CD8-positive, alpha-beta memory T cell (primary cell): ENCODE results near the gene CCDC182. TPM values are rescaled to one million over a fixed set of nuclear protein-coding genes. Genes with fewer than 3 reads are reported as not detected.

Experiments used
- CTCF ChIA-PET: fragments of 350-600 bp; sonication (Branson Sonifier 250); formaldehyde crosslinking; loops from one replicate; lab custom pipeline; 2021; ENCODE audit warnings: antibody characterized with exemption; lab: Charles Lee
- POLR2A ChIA-PET: fragments of 350-600 bp; sonication (Branson Sonifier 250); formaldehyde crosslinking; loops from one replicate; lab custom pipeline; 2021; ENCODE audit warnings: antibody characterized with exemption; lab: Charles Lee
- DNase-seq, 5 donors: peaks; one replicate each; pipeline versions ENCODE4 v3.0.0 to v3.0.0-alpha.2; 2020 to 2022; ENCODE audit warnings: mixed read lengths in 1 of 5
- H3K27ac ChIP-seq: one replicate; pipeline ENCODE4 v1.7.0; 2013; ENCODE audit warnings: low read depth, mild to moderate bottlenecking, low read length, moderate library complexity
- H3K27me3 ChIP-seq: 2 replicates; pipeline ENCODE4 v1.7.0; 2013; ENCODE audit warnings: low read length, mild to moderate bottlenecking; ENCODE audit not compliant: insufficient read depth, poor library complexity, severe bottlenecking
- H3K36me3 ChIP-seq: 2 replicates; pipeline ENCODE4 v1.7.0; 2013; ENCODE audit warnings: mild to moderate bottlenecking, low read length, moderate library complexity; ENCODE audit not compliant: insufficient read depth
- H3K4me1 ChIP-seq: 2 replicates; pipeline ENCODE4 v1.7.0; 2013; ENCODE audit warnings: mild to moderate bottlenecking, low read length, moderate library complexity; ENCODE audit not compliant: insufficient read depth
- H3K4me3 ChIP-seq: 2 replicates; pipeline ENCODE4 v1.7.0; 2013; ENCODE audit warnings: mild to moderate bottlenecking, low read length
- H3K9me3 ChIP-seq: 2 replicates; pipeline ENCODE4 v1.7.0; 2013; ENCODE audit warnings: mild to moderate bottlenecking, low read length
- H3K27ac Mint-ChIP-seq, 8 donors: one replicate each; pipeline ENCODE4 v1.8.0; 2020 to 2021; ENCODE audit warnings: mixed read lengths in 8 of 8, mild to moderate bottlenecking in 6 of 8, inconsistent platforms in 3 of 8, moderate library complexity in 3 of 8
- H3K27me3 Mint-ChIP-seq, 2 donors: one replicate each; pipeline ENCODE4 v1.8.0; 2020 to 2021; ENCODE audit warnings: mixed read lengths in 2 of 2, mild to moderate bottlenecking in 1 of 2, moderate library complexity in 1 of 2
- H3K36me3 Mint-ChIP-seq, 3 donors: one replicate each; pipeline ENCODE4 v1.8.0; 2020 to 2021; ENCODE audit warnings: mixed read lengths in 3 of 3, inconsistent platforms in 1 of 3, mild to moderate bottlenecking in 1 of 3
- H3K4me1 Mint-ChIP-seq, 3 donors: one replicate each; pipeline ENCODE4 v1.8.0; 2020 to 2021; ENCODE audit warnings: mixed read lengths in 3 of 3, inconsistent platforms in 1 of 3, mild to moderate bottlenecking in 1 of 3
- H3K4me3 Mint-ChIP-seq, 7 donors: one replicate each; pipeline ENCODE4 v1.8.0; 2020 to 2021; ENCODE audit warnings: mixed read lengths in 7 of 7, mild to moderate bottlenecking in 6 of 7, moderate library complexity in 4 of 7, inconsistent platforms in 2 of 7
- H3K9me3 Mint-ChIP-seq, 5 donors: one replicate each; pipeline ENCODE4 v1.8.0; 2020 to 2022; ENCODE audit warnings: mixed read lengths in 5 of 5, mild to moderate bottlenecking in 3 of 5, moderate library complexity in 2 of 5, inconsistent platforms in 1 of 5
- polyA plus RNA-seq: library from polyadenylated mRNA; unstranded; fragments of 300-500 nt; fragmentation: Illumina TruSeq; gene quantifications from one replicate; pipeline ENCODE4 v1.2.3, GENCODE V29; 2021
- total RNA-seq, 2 experiments: library from RNA; stranded (reverse); gene quantifications; one replicate each; pipeline ENCODE4 v1.2.3, GENCODE V29; 2021

CCDC182 gene
- total and polyA plus RNA-seq, 3 experiments from 2014 or later = not detected

- H3K4me1 Mint-ChIP-seq = peaks cover 2 to 11% (median 11%) of the 10 kb centered on the region in 3 donors
These were observed 44.0 kb downstream of the CCDC182 start for GRCh38 chr17:57701124-57701523.

GRCh38 chr17:57699751-57700219 is 45.3 kb downstream of the CCDC182 start:
- Histone ChIP-seq H3K4me1 (peaks cover 20% of the 10 kb centered on the region), H3K9me3 (no peaks in the 10 kb centered on the region), H3K27me3 (no peaks in the 10 kb centered on the region), H3K27ac (no peak overlapping the region), H3K36me3 (no peaks in the 10 kb centered on the region), H3K4me3 (no peak overlapping the region)
- no peak for DNase-seq
- Mint-ChIP-seq H3K27me3 (no peaks in the 10 kb centered on the region), H3K36me3 (peaks cover 0 to 1% (median 1%) of the 10 kb centered on the region in 3 donors), H3K4me3 (no peak overlapping the region), H3K9me3 (no peaks in the 10 kb centered on the region), H3K27ac (peak overlapping the region in 4 of 8 donors; percentile 28 to 90 (median 69)), H3K4me1 (peaks cover 6 to 11% (median 7%) of the 10 kb centered on the region in 3 donors)
- ChIA-PET CTCF (no interaction called here), POLR2A (no interaction called here)

More at GRCh38 chr17:57701124-57701523, 44.0 kb downstream of the CCDC182 start:
- no peaks in the 10 kb centered on the region for H3K36me3 ChIP-seq
- peak overlapping the region in 3 of 8 donors; percentile 6 to 56 (median 28) for H3K27ac Mint-ChIP-seq
- H3K4me3 Mint-ChIP-seq = no peak overlapping the region
- H3K9me3 Mint-ChIP-seq = no peaks in the 10 kb centered on the region
- ChIA-PET CTCF (no interaction called here), POLR2A (no interaction called here)
- H3K27ac ChIP-seq = no peak overlapping the region
- H3K27me3 Mint-ChIP-seq = no peaks in the 10 kb centered on the region
- no peaks in the 10 kb centered on the region for H3K36me3 Mint-ChIP-seq
- H3K4me1 ChIP-seq = peaks cover 20% of the 10 kb centered on the region
- no peaks in the 10 kb centered on the region for H3K27me3 ChIP-seq
- no peak for DNase-seq
- no peak overlapping the region for H3K4me3 ChIP-seq
- no peaks in the 10 kb centered on the region for H3K9me3 ChIP-seq

- Mint-ChIP-seq H3K4me3 (no peak overlapping the region), H3K9me3 (peaks cover 0 to 5% (median 2%) of the 10 kb centered on the region in 5 donors), H3K4me1 (peaks cover 13 to 16% (median 13%) of the 10 kb centered on the region in 3 donors), H3K36me3 (peaks cover 2 to 11% (median 6%) of the 10 kb centered on the region in 3 donors), H3K27ac (no peak overlapping the region), H3K27me3 (no peaks in the 10 kb centered on the region)
- DNase-seq = peak in 1 of 5 donors; percentile 3
- Histone ChIP-seq H3K27ac (peak overlapping the region; percentile 41), H3K4me3 (no peak overlapping the region), H3K9me3 (no peaks in the 10 kb centered on the region), H3K4me1 (peaks cover 20% of the 10 kb centered on the region), H3K27me3 (no peaks in the 10 kb centered on the region), H3K36me3 (no peaks in the 10 kb centered on the region)
- POLR2A ChIA-PET = no interaction called here
- CTCF ChIA-PET = no interaction called here
These were observed 47.0 kb downstream of the CCDC182 start for GRCh38 chr17:57697891-57698711.

- no peaks in the 10 kb centered on the region for H3K9me3 ChIP-seq
- peaks cover 21 to 24% (median 22%) of the 10 kb centered on the region in 3 donors for H3K4me1 Mint-ChIP-seq
- H3K27ac Mint-ChIP-seq = no peak overlapping the region
- H3K27ac ChIP-seq = no peak overlapping the region
- no peak overlapping the region for H3K4me3 ChIP-seq
- no peak overlapping the region for H3K4me3 Mint-ChIP-seq
- no peak for DNase-seq
- peaks cover 0 to 13% (median 3%) of the 10 kb centered on the region in 5 donors for H3K9me3 Mint-ChIP-seq
- peaks cover 20% of the 10 kb centered on the region for H3K4me1 ChIP-seq
- peaks cover 5 to 18% (median 6%) of the 10 kb centered on the region in 3 donors for H3K36me3 Mint-ChIP-seq
- ChIA-PET POLR2A (no interaction called here), CTCF (no interaction called here)
- no peaks in the 10 kb centered on the region for H3K27me3 ChIP-seq
- H3K36me3 ChIP-seq = no peaks in the 10 kb centered on the region
- H3K27me3 Mint-ChIP-seq = no peaks in the 10 kb centered on the region
These were observed 47.9 kb downstream of the CCDC182 start for GRCh38 chr17:57697197-57697596.

GRCh38 chr17:57696050-57696449 is 49.0 kb downstream of the CCDC182 start:
- CTCF ChIA-PET = no interaction called here
- no peaks in the 10 kb centered on the region for H3K27me3 Mint-ChIP-seq
- Histone ChIP-seq H3K27ac (no peak overlapping the region), H3K4me1 (peaks cover 20% of the 10 kb centered on the region), H3K9me3 (no peaks in the 10 kb centered on the region), H3K36me3 (no peaks in the 10 kb centered on the region), H3K27me3 (no peaks in the 10 kb centered on the region), H3K4me3 (no peak overlapping the region)
- POLR2A ChIA-PET = no interaction called here
- peaks cover 5 to 18% (median 6%) of the 10 kb centered on the region in 3 donors for H3K36me3 Mint-ChIP-seq
- peaks cover 0 to 13% (median 3%) of the 10 kb centered on the region in 5 donors for H3K9me3 Mint-ChIP-seq
- peaks cover 25 to 27% (median 26%) of the 10 kb centered on the region in 3 donors for H3K4me1 Mint-ChIP-seq
- no peak for DNase-seq
- H3K4me3 Mint-ChIP-seq = peak overlapping the region in 1 of 7 donors; percentile 60
- H3K27ac Mint-ChIP-seq = peak overlapping the region in 2 of 8 donors; percentile 38 to 66

Other genes with a start within 250 kb of the CCDC182 start
- 10 to 100 TPM; 83.1 to 88.5 TPM for gene MRPS23, start 104.7 kb upstream of the CCDC182 start, total RNA-seq
- 42.6 TPM for gene MRPS23, start 104.7 kb upstream of the CCDC182 start, polyA plus RNA-seq
- under 1 TPM; 0.33 to 0.73 TPM for gene CUEDC1, start 210.1 kb upstream of the CCDC182 start, total RNA-seq
- gene CUEDC1, start 210.1 kb upstream of the CCDC182 start, polyA plus RNA-seq = not detected
- gene VEZF1, start 243.0 kb upstream of the CCDC182 start, total RNA-seq = 10 to 100 TPM; 29.1 to 29.5 TPM
- gene VEZF1, start 243.0 kb upstream of the CCDC182 start, polyA plus RNA-seq = 50.8 TPM